ENCODE data around the gene PHKA1.
"Not testable (repeated sequence)": the region's sequence is repeated elsewhere in the genome, so short reads cannot be mapped to it uniquely, and the experiment has no call there.

PHKA1 gene

GRCh38 chrX:72713599-72714477, at the start of gene PHKA1:
PHKA1 (minus strand) TSS chrX:72714306; CDS start chrX:72713880, 426 bp downstream.
- not testable (repeated sequence) for DNase-seq

- not testable (repeated sequence) for DNase-seq
Observed at GRCh38 chrX:72760454-72760853, 46.3 kb upstream of the PHKA1 start.

GRCh38 chrX:72748545-72748944, 34.4 kb upstream of the PHKA1 start:
- DNase-seq = not testable (repeated sequence)

- DNase-seq = not testable (repeated sequence)
Observed at GRCh38 chrX:72745546-72745945, 31.4 kb upstream of the PHKA1 start.

GRCh38 chrX:72735561-72735960, 21.5 kb upstream of the PHKA1 start:
- DNase-seq = no peak

GRCh38 chrX:72733636-72734035, 19.5 kb upstream of the PHKA1 start:
- not testable (repeated sequence) for DNase-seq

- DNase-seq = no peak
Observed at GRCh38 chrX:72727846-72728245, 13.7 kb upstream of the PHKA1 start.

GRCh38 chrX:72716766-72717165, 2.7 kb upstream of the PHKA1 start:
- no peak for DNase-seq

- no peak for DNase-seq
Observed at GRCh38 chrX:72715546-72715945, 1.4 kb upstream of the PHKA1 start.

- peak; percentile 76 for DNase-seq
Observed at GRCh38 chrX:72714478-72714916, 391 bp upstream of the PHKA1 start.

GRCh38 chrX:72713130-72713529, 976 bp downstream of the PHKA1 start:
- DNase-seq = no peak

GRCh38 chrX:72712094-72712755, 1.9 kb downstream of the PHKA1 start:
- DNase-seq = no peak

GRCh38 chrX:72705814-72706213, 8.3 kb downstream of the PHKA1 start:
- DNase-seq = no peak

- no peak for DNase-seq
Observed at GRCh38 chrX:72705111-72705510, 9.0 kb downstream of the PHKA1 start.

- DNase-seq = no peak
Observed at GRCh38 chrX:72694170-72694569, 19.9 kb downstream of the PHKA1 start.

- no peak for DNase-seq
Observed at GRCh38 chrX:72693477-72693876, 20.6 kb downstream of the PHKA1 start.

GRCh38 chrX:72687396-72687795, 26.7 kb downstream of the PHKA1 start:
- no peak for DNase-seq

GRCh38 chrX:72685810-72686456, 28.2 kb downstream of the PHKA1 start:
- DNase-seq = no peak

- no peak for DNase-seq
Observed at GRCh38 chrX:72685018-72685417, 29.1 kb downstream of the PHKA1 start.

GRCh38 chrX:72683631-72684030, 30.5 kb downstream of the PHKA1 start:
- DNase-seq = no peak

GRCh38 chrX:72676465-72676864, 37.6 kb downstream of the PHKA1 start:
- DNase-seq = no peak

GRCh38 chrX:72673951-72674350, 40.2 kb downstream of the PHKA1 start:
- DNase-seq = not testable (repeated sequence)

- not testable (repeated sequence) for DNase-seq
Observed at GRCh38 chrX:72669508-72669907, 44.6 kb downstream of the PHKA1 start.

- no peak for DNase-seq
Observed at GRCh38 chrX:72666451-72666850, 47.7 kb downstream of the PHKA1 start.

Data from DMS 273 treated with DMSO at 0.1 percent for 48 hours (cell line).